ENCODE data around the gene REEP2.
A peak's percentile ranks its signal among the peaks of the same experiment; 100 is the strongest.

REEP2 gene

DNA sequence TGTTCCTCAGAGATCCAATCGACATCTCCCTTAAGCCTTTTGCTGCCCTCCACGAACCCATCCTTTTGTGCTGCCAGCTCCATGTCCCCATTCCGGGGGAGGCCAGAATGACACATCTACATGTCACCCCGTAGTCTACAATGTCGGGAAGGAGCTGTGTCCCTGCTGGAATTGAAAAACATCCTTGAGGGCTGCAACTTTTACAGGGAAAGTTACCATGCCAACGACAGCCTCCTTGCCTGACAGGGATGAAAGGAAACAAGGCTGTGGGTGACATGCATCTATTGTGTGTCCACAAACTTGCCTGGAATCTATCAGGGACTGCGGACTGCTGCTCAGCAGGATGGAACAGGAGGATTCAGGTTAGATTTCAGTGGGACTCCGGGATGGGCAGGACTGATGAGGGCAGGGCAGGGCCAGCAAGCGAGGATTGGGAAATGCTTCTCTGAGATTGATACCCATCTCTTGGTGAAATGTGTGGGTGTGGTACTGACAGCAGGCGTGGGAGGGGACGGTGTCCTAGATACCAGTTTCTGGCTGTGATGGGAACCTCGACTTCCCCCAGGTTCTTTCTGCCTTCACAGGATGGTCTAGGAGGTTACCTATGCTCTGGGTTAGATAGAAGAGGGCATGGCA is 51.9 kb downstream of the REEP2 start:
- DNase-seq (ENCODE audit: low read depth), result no peak

GRCh38 chr5:138491284-138491648 is 52.4 kb downstream of the REEP2 start:
- peak overlapping the region; percentile 56 for H3K4me3 ChIP-seq (ENCODE audit: low read depth, low read length)
- no peak for DNase-seq (ENCODE audit: low read depth)

More for the DNA sequence above, 51.9 kb downstream of the REEP2 start:
- H3K4me3 ChIP-seq (ENCODE audit: low read depth, low read length), result no peak overlapping the region

GRCh38 chr5:138491669-138492559 is 53.1 kb downstream of the REEP2 start:
- DNase-seq (ENCODE audit: low read depth), result peak; percentile 75
- H3K4me3 ChIP-seq (ENCODE audit: low read depth, low read length), result peak overlapping the region; percentile 56

DNA sequence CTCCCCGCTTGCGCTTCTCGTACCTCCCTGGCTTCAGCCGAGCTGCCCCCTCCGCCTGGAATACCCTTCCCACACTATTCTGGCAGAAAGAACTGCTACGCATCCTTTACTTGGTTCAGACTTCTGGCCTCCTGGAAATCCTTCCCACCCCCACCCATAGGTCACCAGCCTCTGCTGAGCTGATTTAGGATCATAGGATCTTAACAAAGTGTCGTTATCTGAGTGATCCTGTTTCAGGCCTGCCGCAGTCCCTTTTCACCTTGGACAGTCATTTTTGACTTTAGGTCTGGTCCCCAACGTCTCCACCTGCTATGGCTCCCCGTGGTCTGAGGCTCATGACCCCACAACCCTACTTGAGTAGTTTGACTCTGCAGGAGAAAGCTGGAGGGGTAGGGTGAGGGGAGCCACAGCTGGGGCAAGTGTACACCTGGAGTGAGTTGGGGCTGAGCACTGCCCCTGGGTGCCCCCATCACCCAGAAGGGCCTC is 53.7 kb downstream of the REEP2 start:
- peak overlapping the region; percentile 50 for H3K4me3 ChIP-seq (ENCODE audit: low read depth, low read length)

DNA sequence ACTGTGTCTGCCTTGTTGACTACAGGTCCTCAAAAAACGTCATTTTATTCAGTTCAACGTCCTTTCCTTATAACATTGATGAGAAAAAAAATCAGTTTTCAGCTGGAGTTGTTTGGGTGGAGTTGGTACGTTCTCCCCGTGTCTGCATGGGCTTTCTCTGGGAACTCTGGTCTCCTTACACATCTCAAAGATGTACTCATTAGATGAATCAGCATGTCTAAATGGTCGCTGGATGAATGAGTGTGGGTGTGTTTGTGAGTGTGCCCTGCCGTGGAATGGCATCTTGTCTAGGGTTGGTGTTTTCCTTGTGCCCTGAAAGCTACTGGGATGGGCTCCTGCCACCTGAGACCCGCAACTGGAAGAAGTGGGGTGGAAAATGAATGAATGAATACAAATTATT is 56.5 kb downstream of the REEP2 start:
- no peak for DNase-seq (ENCODE audit: low read depth)
- H3K4me3 ChIP-seq (ENCODE audit: low read depth, low read length), result no peak overlapping the region

More for the DNA sequence above, 53.7 kb downstream of the REEP2 start:
- DNase-seq (ENCODE audit: low read depth), result no peak
